NT2/D1 (cell line): ENCODE data around the gene ECHS1.

Experiments
- SUZ12 ChIP-seq: IDR thresholded peaks from 2 replicates; pipeline ENCODE4 v1.6.1; 2011; ENCODE audit not compliant: insufficient read length, insufficient read depth; ENCODE audit errors: extremely low read depth
- YY1 ChIP-seq: IDR thresholded peaks from 2 replicates; pipeline ENCODE4 v1.6.1; 2011; ENCODE audit not compliant: insufficient read length, insufficient read depth
- ZNF274 ChIP-seq: IDR thresholded peaks from 2 replicates; pipeline ENCODE4 v1.6.1; 2011; ENCODE audit warnings: mild to moderate bottlenecking, low read depth, low read length

GRCh38 chr10:133415752-133416151, 42.6 kb upstream of the ECHS1 start:
- TF ChIP-seq SUZ12 = no peak
- no peak for TF ChIP-seq YY1
- TF ChIP-seq ZNF274 = no peak
